ENCODE data around the gene FNIP2. TPM values are rescaled to one million over a fixed set of nuclear protein-coding genes. Genes with fewer than 3 reads are reported as not detected.

FNIP2 gene
- total and polyA plus RNA-seq, 9 of the 15 experiments (the other 6 are each of a cell fraction or from before 2014, with no cell fraction given) = 1.7 to 15.5 (median 8.3) TPM

DNA sequence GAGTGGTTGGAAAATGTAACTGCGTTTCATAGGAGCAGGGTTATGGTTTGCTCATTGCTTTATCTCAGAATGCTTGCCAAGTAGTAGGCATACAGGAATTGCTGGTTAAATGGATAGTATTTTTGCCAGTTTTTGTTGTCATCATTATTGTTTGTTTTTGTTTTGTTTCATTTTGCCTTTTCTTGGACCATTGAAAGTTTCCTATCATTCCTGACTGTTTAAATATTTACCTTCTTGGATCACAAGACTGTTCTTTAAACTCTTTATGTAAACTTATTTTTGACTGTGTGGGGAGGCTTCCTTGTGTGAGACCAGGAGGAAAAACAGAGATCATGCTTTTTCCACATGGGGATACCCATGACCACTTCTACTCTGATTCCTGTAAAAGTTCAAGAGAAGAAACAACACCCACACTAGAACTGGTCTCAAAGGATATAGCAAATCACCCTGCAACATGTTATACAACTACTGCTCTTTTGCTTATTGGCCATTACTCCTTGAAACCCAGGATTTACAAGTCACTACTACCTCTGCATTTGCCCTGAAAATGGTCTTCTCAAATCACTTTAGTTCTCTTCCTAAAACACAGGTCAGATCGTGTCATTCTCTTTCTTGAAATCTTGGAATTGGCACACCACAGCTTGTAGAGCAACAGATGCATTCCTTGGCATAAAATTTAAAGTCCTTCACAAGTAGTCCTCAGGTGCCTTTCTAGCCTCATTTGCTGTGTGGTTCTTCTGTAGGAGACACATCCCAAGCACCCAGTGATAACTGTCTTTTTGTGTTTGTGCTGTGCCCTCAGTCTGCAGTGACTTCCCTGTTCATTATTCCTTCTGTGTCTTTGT is 51.3 kb downstream of the FNIP2 start:
- Histone ChIP-seq H3K9me3 (replicated peaks; ENCODE audit: control insufficient read depth, insufficient read depth, low read depth, low read length) (no peaks in the 10 kb centered on the region), H2AFZ (ENCODE audit: low read depth, low read length) (no peak overlapping the region), H3K4me2 (ENCODE audit: insufficient read depth, low read length) (no peak overlapping the region), H3K27me3 (ENCODE audit: control insufficient read depth in 2 of 2, insufficient read depth in 2 of 2, low read length in 2 of 2) (no peaks in the 10 kb centered on the region), H3K9me1 (ENCODE audit: control insufficient read depth, insufficient read depth, low read length) (no peaks in the 10 kb centered on the region), H3K27ac (ENCODE audit: extremely low read depth, low read depth, low read length) (no peak overlapping the region), H4K20me1 (replicated peaks; ENCODE audit: control insufficient read depth, insufficient read depth, low read length) (no peaks in the 10 kb centered on the region; the same call in 1 of the 2 replicates), H3K79me2 (ENCODE audit: control insufficient read depth, insufficient read depth, low read length) (peaks cover 2% of the 10 kb centered on the region; the same call in 2 of the 3 replicates), H3K9ac (ENCODE audit: insufficient read depth in 1 of 2, low read depth in 2 of 2, low read length in 2 of 2) (no peak overlapping the region), H3K4me1 (replicated peaks in 1 of 2; ENCODE audit: control insufficient read depth in 2 of 2, insufficient read depth in 2 of 2, low read length in 2 of 2) (peaks cover 12 to 37% of the 10 kb centered on the region in 2 experiments), H3K4me3 (no peak overlapping the region), H3K36me3 (ENCODE audit: control insufficient read depth, insufficient read depth, low read length) (no peaks in the 10 kb centered on the region)
- intact Hi-C loops (cut with micrococcal nuclease) = loop anchor here (10.0 kb wide), 1 partner anchor 45 kb away; no protein-coding TSS in a partner anchor
- ChIA-PET POLR2A (interaction anchor here (0.7 kb wide), 1 partner anchor 11 kb away, joined by 3 read pairs; no protein-coding TSS in a partner anchor), CTCF (ENCODE audit: low intra/inter-chr PET ratio) (no interaction called here)
- WGBS (ENCODE audit: insufficient coverage, low coverage, missing lambda C conversion rate) = 21% methylated on average over 2 of the region's 2 CpGs
- ATAC-seq (no peak), FAIRE-seq (no peak), DNase-seq (ENCODE audit: extremely low read depth in 1 of 4, low spot score in 3 of 4) (no peak)
- TF ChIP-seq, protein P1, sequence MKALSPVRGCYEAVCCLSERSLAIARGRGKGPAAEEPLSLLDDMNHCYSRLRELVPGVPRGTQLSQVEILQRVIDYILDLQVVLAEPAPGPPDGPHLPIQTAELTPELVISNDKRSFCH (CRISPR knock-in tag; IDR thresholded peaks at IDR 0.05) = no peak
- TF ChIP-seq, protein P1 (tag; IDR thresholded peaks at IDR 0.05) = no peak
- TF ChIP-seq POU5F1 (IDR thresholded peaks at IDR 0.05; ENCODE audit: borderline replicate concordance, low read depth, low read length, partially characterized antibody) (no peak), SUPT5H (IDR thresholded peaks at IDR 0.05) (no peak), KAT2B (IDR thresholded peaks at IDR 0.05; ENCODE audit: low read depth, low read length) (no peak), SAFB (IDR thresholded peaks at IDR 0.05; ENCODE audit: borderline replicate concordance, low read depth, low read length) (no peak), ZEB2 (IDR thresholded peaks at IDR 0.05) (no peak), KLF1 (tag; IDR thresholded peaks at IDR 0.05) (no peak), SMARCE1 (IDR thresholded peaks at IDR 0.05) (no peak), KDM1A (IDR thresholded peaks at IDR 0.05) (no peak)
- TF ChIP-seq, protein P2, sequence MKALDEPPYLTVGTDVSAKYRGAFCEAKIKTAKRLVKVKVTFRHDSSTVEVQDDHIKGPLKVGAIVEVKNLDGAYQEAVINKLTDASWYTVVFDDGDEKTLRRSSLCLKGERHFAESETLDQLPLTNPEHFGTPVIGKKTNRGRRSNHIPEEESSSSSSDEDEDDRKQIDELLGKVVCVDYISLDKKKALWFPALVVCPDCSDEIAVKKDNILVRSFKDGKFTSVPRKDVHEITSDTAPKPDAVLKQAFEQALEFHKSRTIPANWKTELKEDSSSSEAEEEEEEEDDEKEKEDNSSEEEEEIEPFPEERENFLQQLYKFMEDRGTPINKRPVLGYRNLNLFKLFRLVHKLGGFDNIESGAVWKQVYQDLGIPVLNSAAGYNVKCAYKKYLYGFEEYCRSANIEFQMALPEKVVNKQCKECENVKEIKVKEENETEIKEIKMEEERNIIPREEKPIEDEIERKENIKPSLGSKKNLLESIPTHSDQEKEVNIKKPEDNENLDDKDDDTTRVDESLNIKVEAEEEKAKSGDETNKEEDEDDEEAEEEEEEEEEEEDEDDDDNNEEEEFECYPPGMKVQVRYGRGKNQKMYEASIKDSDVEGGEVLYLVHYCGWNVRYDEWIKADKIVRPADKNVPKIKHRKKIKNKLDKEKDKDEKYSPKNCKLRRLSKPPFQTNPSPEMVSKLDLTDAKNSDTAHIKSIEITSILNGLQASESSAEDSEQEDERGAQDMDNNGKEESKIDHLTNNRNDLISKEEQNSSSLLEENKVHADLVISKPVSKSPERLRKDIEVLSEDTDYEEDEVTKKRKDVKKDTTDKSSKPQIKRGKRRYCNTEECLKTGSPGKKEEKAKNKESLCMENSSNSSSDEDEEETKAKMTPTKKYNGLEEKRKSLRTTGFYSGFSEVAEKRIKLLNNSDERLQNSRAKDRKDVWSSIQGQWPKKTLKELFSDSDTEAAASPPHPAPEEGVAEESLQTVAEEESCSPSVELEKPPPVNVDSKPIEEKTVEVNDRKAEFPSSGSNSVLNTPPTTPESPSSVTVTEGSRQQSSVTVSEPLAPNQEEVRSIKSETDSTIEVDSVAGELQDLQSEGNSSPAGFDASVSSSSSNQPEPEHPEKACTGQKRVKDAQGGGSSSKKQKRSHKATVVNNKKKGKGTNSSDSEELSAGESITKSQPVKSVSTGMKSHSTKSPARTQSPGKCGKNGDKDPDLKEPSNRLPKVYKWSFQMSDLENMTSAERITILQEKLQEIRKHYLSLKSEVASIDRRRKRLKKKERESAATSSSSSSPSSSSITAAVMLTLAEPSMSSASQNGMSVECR (CRISPR knock-in tag; IDR thresholded peaks at IDR 0.05) = no peak
- in situ Hi-C loops (cut with MboI) = no loop called here
- no TSS peak for BruUV-seq (replicated peaks)

All from K562 (cell line).